ENCODE measurements around the gene KRT81.
A peak's percentile ranks its signal among the peaks of the same experiment; 100 is the strongest.

KRT81 gene

DNA sequence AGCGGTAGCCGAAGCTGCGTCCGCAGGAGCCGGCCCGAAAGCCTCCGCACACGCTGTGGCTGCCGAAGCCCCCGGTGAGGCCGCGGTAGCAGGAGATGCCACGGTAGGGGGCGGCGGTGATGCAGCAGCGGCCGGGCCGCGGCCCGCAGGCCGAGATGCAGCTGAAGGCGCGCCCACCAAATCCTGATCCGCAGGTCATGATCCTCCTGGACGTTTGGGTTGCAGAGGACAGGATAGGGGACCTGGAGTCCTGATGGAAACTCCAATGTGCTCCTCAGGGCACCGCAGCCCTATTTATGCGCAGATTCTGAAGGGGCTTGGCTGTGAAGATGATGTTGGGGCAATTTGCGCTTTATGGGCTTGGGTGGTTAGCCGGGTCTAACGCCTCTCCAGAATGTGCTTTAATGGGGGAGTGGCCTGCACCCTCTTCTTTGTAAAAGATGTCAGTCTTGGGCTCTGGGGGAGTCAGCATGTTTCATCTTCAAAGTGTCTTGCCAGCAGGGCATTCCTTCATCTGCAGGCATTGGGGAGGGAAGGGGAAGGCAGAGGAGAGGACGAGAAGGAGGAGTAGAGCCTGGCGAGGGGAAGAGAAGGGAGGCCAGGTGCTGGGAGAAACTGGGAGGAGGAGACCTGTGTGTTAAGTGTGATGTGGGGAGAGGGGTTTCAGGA is at the start of gene KRT81:
TSS of gene KRT81 (minus strand) at position 268 of the 669 bp plus-strand sequence. CDS start at position 199, 69 bp downstream.
- DNase-seq: no peak

DNA sequence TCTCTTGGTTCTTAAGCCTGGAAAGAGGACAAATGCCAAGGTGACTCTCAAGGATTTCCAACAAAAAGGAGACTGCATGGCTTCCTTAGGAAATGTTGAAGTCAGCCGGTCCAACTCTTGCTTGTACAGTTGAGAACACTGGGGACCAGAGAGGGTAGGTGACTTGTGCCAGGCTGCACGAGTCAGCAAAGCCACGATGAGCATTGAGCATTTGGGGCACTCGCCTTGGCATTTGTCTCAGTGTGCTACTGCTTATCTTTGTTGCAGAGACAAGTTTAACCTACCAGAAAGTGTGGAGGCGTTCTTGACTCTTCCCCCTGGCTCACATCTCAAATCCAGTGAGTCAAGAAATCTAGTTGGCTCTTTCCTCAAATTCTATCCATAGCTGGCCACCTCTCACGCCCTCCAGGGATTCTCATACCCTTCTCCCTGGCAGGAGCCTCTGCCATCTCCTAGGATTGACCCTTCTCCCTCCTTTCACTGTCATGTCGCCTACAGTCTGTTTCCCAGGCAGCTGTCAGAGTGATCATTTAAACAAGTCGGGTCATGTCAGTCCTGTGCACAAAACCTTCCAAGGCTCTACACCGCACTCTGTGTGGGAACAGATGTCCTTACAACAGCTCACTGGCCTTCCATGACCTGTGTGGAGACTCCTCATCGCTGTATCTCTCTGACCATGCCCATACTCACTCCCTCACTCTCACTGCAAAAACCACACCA is 47.1 kb upstream of the KRT81 start:
- no peak for DNase-seq

DNA sequence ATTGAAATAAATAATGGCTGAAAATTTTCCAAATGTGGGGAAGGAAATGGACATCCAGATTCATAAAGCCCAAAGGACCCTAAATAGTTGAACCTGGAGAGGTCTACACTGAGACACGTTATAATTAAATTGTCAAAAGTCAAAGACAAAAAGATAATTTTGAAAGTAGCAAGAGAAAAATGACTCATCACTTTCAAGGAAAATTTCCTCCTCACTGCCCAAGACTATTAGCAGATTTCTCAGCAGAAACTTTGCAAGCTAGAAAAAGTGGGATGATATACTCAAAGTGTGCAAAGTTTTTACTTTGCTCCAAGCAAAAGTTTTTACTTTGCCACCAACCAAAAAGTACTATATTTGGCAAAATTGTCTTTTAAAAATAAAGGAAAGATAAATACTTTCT is 45.7 kb upstream of the KRT81 start:
- DNase-seq: no peak

DNA sequence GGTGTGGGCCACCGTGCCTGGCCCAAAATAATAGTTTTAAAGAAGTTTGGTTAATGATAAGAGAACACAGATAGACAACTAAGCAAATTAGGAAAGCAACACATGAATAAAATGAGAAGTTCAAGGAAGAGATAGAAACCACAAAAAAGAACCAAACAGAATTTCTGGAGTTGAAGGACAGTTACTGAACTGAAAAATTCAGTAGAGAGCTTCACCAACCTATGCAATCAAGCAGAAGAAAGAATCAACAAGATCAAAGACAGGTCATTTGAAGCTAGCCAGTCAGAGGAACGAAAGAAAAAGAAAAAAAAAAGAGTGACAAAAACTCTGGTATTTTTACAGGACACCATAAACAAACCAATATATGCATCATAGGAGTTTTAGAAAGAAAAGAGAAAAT is 45.3 kb upstream of the KRT81 start:
- DNase-seq: no peak

DNA sequence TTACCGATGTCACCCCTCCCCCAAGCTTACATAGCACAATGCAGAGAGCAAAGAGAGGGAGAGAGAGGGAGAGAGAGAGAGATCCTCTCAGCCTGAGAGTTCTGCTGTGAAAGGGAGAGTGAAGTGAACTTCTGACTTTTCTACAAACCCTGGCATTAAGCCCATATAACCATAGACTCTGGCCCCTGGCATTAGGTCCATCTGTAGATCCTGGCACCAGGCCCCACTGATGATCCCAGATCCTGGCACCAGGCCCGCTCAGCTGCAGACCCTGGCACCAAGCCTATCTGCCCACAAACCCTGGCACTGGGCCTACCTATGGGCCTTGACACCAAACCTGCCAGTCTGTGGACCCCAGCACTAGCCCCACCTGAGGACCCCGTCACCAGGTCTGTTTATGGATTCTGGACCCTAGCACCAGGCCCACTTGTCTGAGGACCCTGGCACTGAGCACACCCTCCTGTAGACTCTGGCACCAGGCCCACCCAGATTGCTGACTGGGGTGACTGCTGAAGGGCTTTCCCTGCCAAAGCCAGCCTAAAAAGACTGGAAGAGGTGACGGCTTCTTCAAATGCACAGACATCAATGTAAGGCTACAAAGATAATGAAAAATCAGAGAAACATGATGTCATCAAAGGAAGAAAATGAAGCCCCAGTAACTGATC is 44.4 kb upstream of the KRT81 start:
- DNase-seq: no peak

DNA sequence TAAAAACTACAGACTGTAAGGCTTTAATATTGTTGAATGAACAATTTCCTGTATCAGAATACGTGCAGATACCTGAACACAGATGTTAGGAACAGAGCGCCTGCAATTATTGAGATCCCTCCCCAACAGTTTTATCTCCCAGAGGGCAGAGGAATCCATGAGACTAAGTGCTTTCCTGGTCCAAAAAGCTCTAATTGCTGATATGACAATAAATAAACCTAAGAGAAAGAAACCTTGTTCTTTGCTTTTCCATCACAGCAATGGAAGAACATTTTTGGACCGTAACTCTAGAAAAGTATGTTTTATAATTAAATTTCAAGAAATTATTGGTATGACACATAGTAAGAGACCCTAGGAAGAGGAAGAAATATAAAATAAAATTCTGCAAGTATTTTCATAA is 42.9 kb upstream of the KRT81 start:
- DNase-seq: no peak

DNA sequence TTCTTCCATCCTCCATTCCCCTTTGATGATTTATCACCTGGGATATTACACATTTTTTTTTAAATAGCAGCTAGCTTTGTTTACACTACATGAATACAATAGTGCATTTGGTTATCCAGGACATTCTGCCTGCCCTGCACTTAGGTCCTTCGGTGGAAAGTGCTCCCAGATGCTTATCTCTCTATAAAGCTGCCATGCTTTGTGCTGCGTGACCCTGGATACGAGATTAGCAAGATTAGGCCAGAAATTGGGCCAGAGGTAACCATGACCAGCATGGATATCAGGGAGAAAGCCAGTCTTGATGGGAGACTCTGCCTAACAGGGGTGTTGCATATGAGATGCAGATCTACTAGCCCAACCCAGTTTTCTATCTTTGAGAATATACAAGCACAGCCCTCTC is 42.0 kb upstream of the KRT81 start:
- DNase-seq: no peak

DNA sequence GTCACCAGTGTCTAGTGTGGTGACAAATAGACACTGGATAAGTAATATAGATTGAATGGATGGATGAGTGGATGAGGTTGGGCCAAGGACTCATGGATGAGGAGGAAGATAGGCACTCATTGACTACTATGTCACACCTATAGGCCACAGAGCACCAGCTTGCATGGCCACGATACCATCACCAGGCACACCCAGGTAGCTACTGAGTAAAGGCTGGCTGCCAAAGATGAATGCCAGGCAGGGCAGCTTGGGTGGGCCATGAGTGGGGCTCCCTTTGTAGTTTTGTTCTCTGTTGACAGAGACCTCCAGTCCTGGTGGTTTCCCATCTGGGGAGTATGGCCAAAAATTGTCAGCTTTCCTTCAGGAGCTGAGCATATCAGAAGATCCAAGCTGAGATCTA is 41.0 kb upstream of the KRT81 start:
- DNase-seq: no peak

DNA sequence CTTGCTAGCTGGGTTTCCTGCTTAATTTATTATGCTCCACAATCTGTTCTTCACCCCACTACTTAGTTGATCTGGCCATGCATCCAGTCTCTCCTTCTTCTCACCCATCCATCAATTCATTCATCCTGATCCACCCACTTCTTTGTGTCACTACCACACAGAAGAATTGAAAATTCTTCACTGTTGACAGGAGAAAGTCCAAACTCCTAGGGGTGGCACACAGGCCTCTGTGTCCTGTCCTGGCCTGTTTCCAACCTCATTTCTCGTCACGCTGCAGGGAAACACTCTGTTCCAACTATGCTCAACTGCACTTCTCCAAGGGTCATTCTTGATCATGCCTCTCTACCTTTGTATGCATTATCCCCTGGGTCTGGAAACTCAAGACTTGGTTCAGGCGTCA is 40.5 kb upstream of the KRT81 start:
- no peak for DNase-seq

DNA sequence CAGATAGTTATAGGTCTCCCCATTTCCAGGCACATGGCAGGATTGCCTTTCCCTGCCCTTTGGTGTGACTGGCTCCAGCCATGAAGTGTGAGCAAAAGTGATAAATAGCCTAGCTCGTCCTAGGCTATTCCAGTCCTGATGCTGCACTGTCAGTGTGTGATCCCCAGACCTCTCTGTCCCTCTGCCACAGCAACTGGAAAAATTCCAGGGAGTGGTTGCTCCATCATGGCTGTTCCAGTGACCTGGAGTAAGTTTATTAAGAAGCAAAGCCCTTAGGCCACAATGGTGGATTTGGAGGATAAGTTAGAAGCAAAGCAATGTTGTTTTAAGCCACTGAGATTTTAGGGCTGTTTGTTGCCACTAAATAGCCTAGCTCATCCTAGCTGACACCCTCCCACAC is 39.7 kb upstream of the KRT81 start:
- DNase-seq: no peak

DNA sequence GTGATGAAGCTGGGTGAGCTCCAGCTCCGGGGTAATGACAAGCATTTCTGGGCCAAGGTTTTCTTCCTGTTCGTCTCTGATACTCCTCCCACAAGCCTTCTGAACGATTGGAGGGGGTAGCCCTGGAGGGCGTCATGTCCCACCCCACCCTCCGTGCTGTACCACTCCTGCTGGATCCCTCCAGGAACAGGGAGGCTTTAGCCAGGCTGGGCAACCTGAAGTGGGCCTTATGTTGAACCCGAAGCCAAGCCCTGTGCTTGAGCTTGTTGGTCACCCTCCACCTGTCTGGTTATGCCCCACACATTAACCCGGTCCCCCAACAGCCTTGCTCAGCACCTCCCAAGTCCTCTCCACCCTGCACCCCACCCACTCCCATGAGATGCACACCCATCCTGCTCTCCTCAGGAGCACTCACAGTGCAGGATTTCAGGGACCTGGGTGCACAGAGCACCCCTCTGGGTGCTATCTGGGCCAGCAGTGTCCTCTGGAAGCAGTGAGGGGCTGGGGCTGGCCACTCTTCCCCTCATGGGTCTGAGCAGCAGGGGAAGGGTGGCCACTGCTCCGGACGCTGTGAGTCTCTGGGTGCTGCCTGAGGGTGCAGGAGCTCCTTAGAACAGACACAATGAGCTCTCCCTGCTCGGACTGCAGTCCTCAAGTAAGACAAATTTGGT is 36.6 kb upstream of the KRT81 start:
- DNase-seq: no peak

DNA sequence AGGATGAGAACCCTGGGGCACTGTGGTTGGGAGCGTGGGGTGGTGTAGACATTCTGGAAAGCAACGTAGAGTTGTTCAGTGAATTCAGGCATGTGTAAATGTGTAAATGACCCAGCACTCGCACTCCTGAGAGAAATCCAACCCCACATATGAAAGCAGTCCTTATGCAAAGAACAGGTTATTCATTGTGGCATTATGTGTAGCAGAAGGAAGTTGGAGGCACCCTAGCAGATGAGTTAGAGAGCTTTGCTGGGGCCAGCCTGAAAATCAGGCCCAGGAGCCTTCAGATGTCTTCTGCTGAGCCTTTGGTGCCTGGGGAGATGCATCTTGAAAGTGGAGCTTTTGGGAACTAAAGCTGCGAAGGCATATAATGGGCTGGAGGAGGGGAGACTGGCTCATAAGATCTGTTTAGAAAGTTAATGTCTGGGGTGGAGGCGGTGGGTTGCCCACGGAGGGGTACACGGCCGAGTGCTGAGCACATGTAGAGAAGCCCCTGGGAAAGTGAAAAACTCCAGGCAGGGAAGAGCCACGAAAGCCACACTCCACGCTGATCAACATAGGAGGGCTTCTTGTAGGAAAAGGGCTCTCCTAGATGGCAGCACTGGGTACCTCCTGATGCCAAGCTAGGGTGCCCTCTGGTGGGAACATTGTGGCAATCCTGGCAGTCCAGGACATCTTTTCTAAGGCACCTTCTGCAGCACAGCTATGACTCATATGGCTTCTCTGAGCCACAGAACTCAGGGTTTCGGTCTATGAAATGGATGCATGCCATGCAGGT is 35.9 kb upstream of the KRT81 start:
- peak; percentile 85 for DNase-seq

DNA sequence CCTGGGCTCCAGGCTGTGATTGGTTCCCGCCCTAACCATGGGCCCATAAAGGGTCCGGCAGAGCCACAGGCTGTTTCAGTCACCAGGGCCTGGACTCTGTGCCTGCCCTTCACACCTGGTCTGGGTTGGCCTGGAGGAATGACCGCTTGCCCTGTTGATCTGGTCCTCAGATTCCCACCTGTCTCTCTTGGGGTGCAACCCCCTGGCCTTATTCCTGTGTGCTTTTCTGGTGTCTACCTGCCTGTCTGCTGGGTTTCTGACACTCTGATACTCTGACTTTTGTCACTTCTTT is 32.8 kb upstream of the KRT81 start:
- DNase-seq: no peak

DNA sequence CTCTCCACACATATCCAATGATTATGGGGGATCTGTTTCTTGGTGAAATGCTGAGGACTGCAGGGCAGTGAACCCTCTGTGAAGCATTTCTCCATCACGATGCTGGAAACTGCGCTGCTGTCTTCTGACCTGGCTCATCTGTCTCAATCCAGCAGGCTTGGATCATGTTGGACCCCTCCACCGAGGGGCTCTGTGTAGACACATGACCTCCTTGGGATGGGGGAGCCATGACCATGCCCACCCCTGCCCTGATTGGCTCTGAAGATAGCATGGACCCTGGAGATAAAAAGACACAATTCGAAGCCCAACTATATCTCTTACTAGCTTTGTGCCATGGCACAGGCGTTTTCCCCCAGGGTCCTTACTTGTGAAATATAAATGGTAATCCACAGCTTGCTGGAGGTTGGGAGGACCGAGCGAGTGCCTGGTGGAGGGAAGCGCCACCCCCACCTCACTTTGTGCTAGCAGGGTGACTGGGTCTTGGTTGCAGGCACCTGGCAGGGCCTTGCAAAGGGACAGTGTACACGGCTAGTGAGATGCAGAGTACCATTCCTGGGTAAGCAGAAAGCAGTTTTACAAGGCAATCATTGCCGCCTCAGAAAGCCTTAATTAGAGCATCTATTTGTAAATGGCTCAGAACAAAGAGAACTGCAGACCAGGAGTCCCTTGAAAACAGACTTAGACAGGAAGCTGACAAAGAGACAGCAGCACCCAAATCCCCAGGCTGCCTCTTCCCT is 32.2 kb upstream of the KRT81 start:
- peak; percentile 58 for DNase-seq

DNA sequence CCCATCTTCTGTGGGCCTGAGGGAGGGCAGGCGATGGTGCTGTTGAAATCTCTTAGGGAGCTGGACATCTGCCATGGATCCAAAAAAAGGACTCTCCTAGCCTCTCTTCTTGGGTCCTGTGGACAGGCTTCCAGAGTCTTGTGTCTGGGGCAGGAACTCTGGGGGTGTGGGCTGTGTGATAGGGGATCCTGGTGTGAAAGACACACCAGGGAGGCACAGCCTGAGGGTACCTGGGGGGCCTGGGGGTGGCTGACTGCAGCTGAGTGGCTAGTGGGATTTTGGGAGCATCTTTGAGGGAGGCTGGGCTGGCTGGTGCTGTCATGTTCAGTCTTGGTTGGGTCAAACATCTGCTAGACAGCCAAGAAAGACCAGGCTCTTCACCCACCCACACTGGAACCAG is 31.7 kb upstream of the KRT81 start:
- DNase-seq: no peak

DNA sequence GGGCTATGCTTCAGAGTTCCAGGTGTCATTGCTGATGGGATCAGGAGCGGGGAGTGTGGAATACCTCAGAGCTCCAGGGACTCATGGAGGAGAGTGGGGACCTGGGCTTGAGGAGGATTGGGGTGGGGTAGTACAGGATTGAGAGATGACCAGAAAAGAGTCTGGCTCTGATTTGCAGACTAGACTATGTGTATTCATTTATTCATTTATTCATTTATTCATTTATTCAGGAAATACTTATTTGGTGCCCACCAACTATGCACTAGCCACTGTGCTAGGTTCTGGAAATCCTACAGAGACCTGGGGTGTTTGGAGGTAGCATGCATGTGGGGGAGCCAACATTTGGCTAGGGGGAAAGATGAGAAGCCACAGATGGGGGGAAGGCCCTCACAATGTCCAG is 30.7 kb upstream of the KRT81 start:
- no peak for DNase-seq

DNA sequence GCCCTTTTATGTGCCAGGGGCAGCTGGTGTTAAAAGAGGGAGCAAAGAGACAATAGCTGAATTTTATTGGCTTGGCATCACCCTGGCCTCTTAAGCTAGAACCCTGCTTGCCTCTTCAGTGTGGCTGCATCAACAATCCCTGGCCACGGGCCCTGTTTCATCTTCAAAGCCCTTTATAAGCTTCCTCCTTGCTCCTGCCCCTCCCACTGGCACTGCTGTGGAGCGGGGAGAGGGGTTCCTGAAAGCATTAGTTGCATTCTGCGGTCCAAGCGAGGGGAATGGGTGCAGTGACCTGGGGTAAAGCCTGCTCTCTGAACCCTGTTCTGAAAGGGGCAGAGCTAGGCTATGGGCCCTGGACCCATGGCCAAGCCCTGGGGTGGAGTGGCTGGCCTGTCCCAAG is 30.1 kb upstream of the KRT81 start:
- DNase-seq: no peak

DNA sequence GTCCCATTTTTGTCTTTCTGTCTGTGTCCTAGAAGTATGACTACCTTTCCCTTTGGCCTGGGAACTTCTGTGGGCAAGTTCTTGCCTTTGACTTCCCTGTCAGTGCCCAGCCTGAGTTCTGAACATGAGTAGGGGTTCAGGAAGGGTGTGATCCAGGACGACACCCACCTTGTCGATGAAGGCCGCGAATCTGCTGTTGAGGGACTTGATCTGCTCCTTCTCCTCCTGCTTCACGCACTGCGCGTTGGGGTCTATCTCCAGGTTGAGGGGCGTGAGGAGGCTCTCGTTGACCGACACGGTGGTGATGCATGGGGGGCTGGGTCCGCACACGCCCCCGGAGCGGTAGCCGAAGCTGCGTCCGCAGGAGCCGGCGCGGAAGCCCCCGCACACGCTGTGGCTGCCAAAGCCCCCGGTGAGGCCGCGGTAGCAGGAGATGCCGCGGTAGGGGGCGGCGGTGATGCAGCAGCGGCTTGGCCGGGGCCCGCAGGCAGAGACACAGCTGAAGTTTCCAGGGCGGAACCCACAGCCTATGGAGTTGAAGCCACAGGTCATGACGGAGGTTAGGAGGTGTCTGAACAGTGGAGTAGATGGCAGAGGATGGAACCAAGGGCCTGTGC is 29.6 kb upstream of the KRT81 start, which contains the start of gene KRT83:
TSS of gene KRT83 (minus strand) at position 615 of the 617 bp plus-strand sequence. CDS start at position 552, 63 bp downstream.
- no peak for DNase-seq

DNA sequence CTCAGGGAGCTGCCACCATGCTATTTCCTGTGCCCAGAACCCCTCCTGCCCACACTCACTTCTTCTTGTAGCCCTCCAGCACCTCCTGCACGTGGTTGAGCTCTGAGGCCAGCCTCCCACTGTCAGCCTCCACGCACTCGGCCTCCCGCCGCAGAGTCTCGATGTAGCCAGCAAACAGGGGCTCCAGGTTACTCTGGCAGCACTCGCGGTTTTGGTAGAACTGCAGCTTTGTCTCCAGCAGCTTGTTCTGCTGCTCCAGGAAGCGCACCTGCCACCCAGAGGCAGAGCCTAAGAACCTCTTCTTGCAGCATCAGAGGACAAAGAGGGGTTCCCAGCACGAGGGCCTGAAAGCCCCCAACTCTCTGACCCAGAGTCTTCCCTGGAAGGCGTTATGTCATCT is 27.8 kb upstream of the KRT81 start:
- DNase-seq: peak; percentile 24

DNA sequence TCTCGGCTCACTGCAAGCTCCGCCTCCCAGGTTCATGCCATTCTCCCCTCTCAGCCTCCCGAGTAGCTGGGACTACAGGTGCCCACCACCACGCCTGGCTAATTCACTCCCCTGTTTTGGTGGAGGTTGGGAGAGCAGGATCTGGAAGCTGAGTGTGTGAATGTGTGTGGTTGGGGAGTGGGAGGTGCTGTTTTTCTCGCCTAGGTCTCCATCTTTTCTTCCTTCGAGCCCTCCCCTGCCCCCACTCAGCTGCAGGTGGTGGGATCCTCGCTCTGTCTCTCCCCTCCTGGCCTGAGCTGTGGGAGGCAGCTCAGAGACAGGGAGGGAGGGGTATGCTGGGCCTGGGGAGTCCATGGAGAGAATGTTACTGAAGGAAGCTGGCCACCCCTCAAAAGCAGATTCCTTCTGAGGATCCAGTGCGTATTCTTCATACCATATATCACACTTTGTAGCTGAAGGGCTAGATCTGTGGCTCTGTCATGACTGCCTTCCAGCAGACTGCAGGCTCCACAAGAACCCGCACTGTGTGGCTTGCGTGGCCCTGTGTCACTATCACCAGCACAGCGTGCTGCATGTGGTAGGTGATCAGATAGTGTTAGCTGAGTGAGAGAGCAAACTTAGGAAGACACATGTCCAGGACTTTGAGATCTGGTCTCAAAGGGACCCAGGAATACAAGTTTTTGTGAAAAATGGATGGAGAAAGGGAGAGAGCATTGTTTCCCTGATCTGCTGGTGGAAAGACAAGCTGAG is 27.1 kb upstream of the KRT81 start:
- DNase-seq: no peak

DNA sequence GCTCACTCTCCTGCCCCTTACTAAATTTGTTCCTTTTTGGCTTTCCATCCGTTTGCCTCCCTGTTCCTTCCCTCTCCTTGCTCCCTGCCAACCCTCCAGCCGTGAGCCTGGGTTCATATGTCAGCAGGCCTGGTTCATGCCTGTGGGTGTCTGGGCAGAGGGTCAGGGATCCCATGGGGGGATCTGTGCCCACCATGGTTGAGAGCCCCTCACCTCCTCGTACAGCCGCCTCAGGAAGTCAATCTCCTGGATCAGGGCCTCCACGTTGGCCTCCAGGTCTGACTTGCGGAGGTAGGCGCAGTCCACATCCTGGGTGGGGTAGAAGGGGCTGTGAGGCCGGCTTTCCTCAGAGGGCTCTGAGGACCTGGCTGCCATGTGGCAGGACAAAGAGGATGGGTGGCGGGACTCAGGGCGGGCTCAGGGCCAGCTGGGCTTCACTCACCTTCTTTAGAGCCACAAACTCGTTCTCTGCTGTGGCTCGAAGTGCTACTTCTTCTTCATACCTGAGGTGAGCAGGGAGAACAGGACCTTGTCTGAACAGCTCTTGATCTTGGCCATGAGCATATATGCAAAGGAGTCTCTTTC is 26.2 kb upstream of the KRT81 start:
- DNase-seq: no peak
